ENCODE results near the gene SPAG16.

SPAG16 gene

GRCh38 chr2:214451516-214452275 is 1167.4 kb downstream of the SPAG16 start:
- no peak for TF ChIP-seq CTCF (IDR thresholded peaks at IDR 0.05; ENCODE audit: low read length)
- TF ChIP-seq EZH2 (IDR thresholded peaks at IDR 0.05; ENCODE audit: borderline replicate concordance, low read length): no peak
- Histone ChIP-seq H3K9me3 (ENCODE audit: low read length) (no peaks in the 10 kb centered on the region), H3K9me2 (ENCODE audit: low read depth, low read length) (no peaks in the 10 kb centered on the region), H2AFZ (ENCODE audit: low read length) (no peak overlapping the region), H4K20me1 (ENCODE audit: insufficient read depth, low read length) (no peaks in the 10 kb centered on the region), H3K27ac (ENCODE audit: low read depth, low read length, poor library complexity, severe bottlenecking) (no peak overlapping the region), H3K9ac (ENCODE audit: low read length) (no peak overlapping the region), H3K4me2 (ENCODE audit: low read length) (no peak overlapping the region), H3F3A (ENCODE audit: insufficient read depth, low read length) (no peaks in the 10 kb centered on the region), H3K4me3 (ENCODE audit: low read depth, low read length, poor library complexity, severe bottlenecking) (no peak overlapping the region), H3K27me3 (ENCODE audit: insufficient read depth, low read length) (no peaks in the 10 kb centered on the region), H3K4me1 (ENCODE audit: insufficient read depth, low read length, severe bottlenecking) (no peaks in the 10 kb centered on the region), H3K36me3 (ENCODE audit: insufficient read depth, low read length) (no peaks in the 10 kb centered on the region), H3K79me2 (ENCODE audit: insufficient read depth, low read length) (no peaks in the 10 kb centered on the region)

Measured in OCI-LY1 (cell line).